ENCODE measurements around the gene LRRC3. TPM values are rescaled to one million over a fixed set of nuclear protein-coding genes. Genes with fewer than 3 reads are reported as not detected.

LRRC3 gene
- total RNA-seq, 4 donors from 2014 or later: 0.78 to 0.92 (median 0.85) TPM

- WGBS, 2 donors: 72 to 75% methylated on average over 21 to 29 of the region's 30 CpGs
- DNase-seq: no peak
- no peak overlapping the region for H3K4me3 ChIP-seq (replicated peaks in 1 of 3)
- H3K27me3 ChIP-seq: no peaks in the 10 kb centered on the region
- no peak overlapping the region for H3K27ac ChIP-seq
- TF ChIP-seq CTCF (IDR thresholded peaks at IDR 0.05) (no peak), POLR2A (IDR thresholded peaks at IDR 0.05) (no peak)
- no peaks in the 10 kb centered on the region for H3K4me1 ChIP-seq
- H3K36me3 ChIP-seq: no peaks in the 10 kb centered on the region
- H3K9me3 ChIP-seq: no peaks in the 10 kb centered on the region
- intact Hi-C loops (cut with DNase I): loop anchor here (10.0 kb wide), 1 partner anchor 60 kb away; no protein-coding TSS in a partner anchor
Observed at GRCh38 chr21:44424608-44425306, 30.6 kb upstream of the LRRC3 start.

GRCh38 chr21:44425307-44425894 is 29.9 kb upstream of the LRRC3 start:
- TF ChIP-seq CTCF (IDR thresholded peaks at IDR 0.05): no peak
- TF ChIP-seq POLR2A (IDR thresholded peaks at IDR 0.05): no peak
- Histone ChIP-seq H3K27me3 (no peaks in the 10 kb centered on the region), H3K36me3 (no peaks in the 10 kb centered on the region), H3K4me3 (replicated peaks in 1 of 3) (no peak overlapping the region), H3K9me3 (no peaks in the 10 kb centered on the region), H3K27ac (no peak overlapping the region), H3K4me1 (no peaks in the 10 kb centered on the region)
- 63 to 81% methylated on average over 23 to 25 of the region's 40 CpGs for WGBS, 2 donors
- intact Hi-C loops (cut with DNase I): loop anchor here (10.0 kb wide), 1 partner anchor 61 kb away; no protein-coding TSS in a partner anchor
- no peak for DNase-seq

- no peak for DNase-seq
- H3K4me1 ChIP-seq: no peaks in the 10 kb centered on the region
- H3K4me3 ChIP-seq (replicated peaks in 1 of 3): no peak overlapping the region
Observed at GRCh38 chr21:44425895-44426662, 29.2 kb upstream of the LRRC3 start.

GRCh38 chr21:44426663-44427191 is 28.6 kb upstream of the LRRC3 start:
- 83 to 84% methylated on average over 16 to 19 of the region's 21 CpGs for WGBS, 2 donors
- DNase-seq: no peak
- Histone ChIP-seq H3K4me3 (replicated peaks in 1 of 3) (no peak overlapping the region), H3K9me3 (no peaks in the 10 kb centered on the region), H3K36me3 (no peaks in the 10 kb centered on the region), H3K27me3 (no peaks in the 10 kb centered on the region), H3K4me1 (no peaks in the 10 kb centered on the region), H3K27ac (no peak overlapping the region)
- TF ChIP-seq CTCF (IDR thresholded peaks at IDR 0.05) (no peak), POLR2A (IDR thresholded peaks at IDR 0.05) (no peak)
- intact Hi-C loops (cut with DNase I): loop anchor here (10.0 kb wide), 1 partner anchor 62 kb away; no protein-coding TSS in a partner anchor

More at GRCh38 chr21:44425895-44426662, 29.2 kb upstream of the LRRC3 start:
- TF ChIP-seq POLR2A (IDR thresholded peaks at IDR 0.05): no peak
- TF ChIP-seq CTCF (IDR thresholded peaks at IDR 0.05): no peak
- Histone ChIP-seq H3K9me3 (no peaks in the 10 kb centered on the region), H3K27me3 (no peaks in the 10 kb centered on the region), H3K27ac (no peak overlapping the region), H3K36me3 (no peaks in the 10 kb centered on the region)
- 82 to 89% methylated on average over 8 to 13 of the region's 13 CpGs for WGBS, 2 donors
- intact Hi-C loops (cut with DNase I): loop anchor here (10.0 kb wide), 1 partner anchor 61 kb away; no protein-coding TSS in a partner anchor
